A549 (cell line): ENCODE measurements around the gene SLC6A12. TPM values are rescaled to one million over a fixed set of nuclear protein-coding genes. Genes with fewer than 3 reads are reported as not detected.

Experiments
- ATAC-seq, 2 experiments: fragments of 200-7000 bp in 1 of 2; fragments of >200 bp in 1 of 2; cut with Nextera tagmentation in 1 of 2; cut with Tn5 transposase in 1 of 2; 3 replicates each; pipeline versions ENCODE4 v1.8.0 to v1.9.1; 2018 to 2020; ENCODE audit warnings: mild to moderate bottlenecking in 1 of 2, moderate library complexity in 1 of 2
- CTCF ChIA-PET: fragments of 300-600 bp; sonication (Branson Sonifier 250); formaldehyde crosslinking; extraction: SDS; loops from one replicate; lab custom pipeline; 2021; ENCODE audit warnings: antibody characterized with exemption, inconsistent platforms; lab: Yijun Ruan, JAX
- POLR2A ChIA-PET: fragments of 350-600 bp; formaldehyde crosslinking; extraction: SDS; loops from one replicate; lab custom pipeline; 2021; ENCODE audit warnings: antibody characterized with exemption, inconsistent platforms; lab: Yijun Ruan, JAX
- DNase-seq, 2 experiments: peaks; one replicate each; pipeline versions ENCODE4 v3.0.0 to v3.0.0-alpha.2; 2011 to 2016; ENCODE audit warnings: low read depth in 1 of 2, low spot score in 1 of 2
- FAIRE-seq: peaks from 2 replicates; lab custom pipeline; 2011; peaks lifted over from hg19 to GRCh38; lab: Jason Lieb, UNC
- H3K27ac ChIP-seq, 2 experiments: fragments of >200 bp; sonication (Bioruptor Twin); formaldehyde crosslinking; 3 replicates each; pipeline ENCODE4 v1.5.1; 2016 to 2017
- H3K4me1 ChIP-seq: fragments of >200 bp; sonication (Bioruptor Twin); formaldehyde crosslinking; 3 replicates; pipeline ENCODE4 v1.6.1; 2016
- H3K4me2 ChIP-seq: fragments of >200 bp; sonication (Bioruptor Twin); formaldehyde crosslinking; 3 replicates; pipeline ENCODE4 v1.6.1; 2016
- H3K4me3 ChIP-seq: fragments of >200 bp; sonication (Bioruptor Twin); formaldehyde crosslinking; 3 replicates; pipeline ENCODE4 v1.5.1; 2016
- H3K9me3 ChIP-seq: fragments of >200 bp; sonication (Bioruptor Twin); formaldehyde crosslinking; 3 replicates; pipeline ENCODE4 v1.6.1; 2016
- ATOH8 ChIP-seq: fragments of 250-450 bp; sonication (Bioruptor Pico); IDR thresholded peaks from 2 replicates; pipeline ENCODE4 v1.5.0; 2020; ENCODE audit warnings: low read depth, mild to moderate bottlenecking, moderate library complexity
- BCL3 ChIP-seq: fragments of >200 bp; sonication (Bioruptor Twin); formaldehyde crosslinking; IDR thresholded peaks from 3 replicates; pipeline ENCODE4 v1.6.1; 2016
- CBX2 ChIP-seq: fragments of 200-600 bp; sonication (generic); IDR thresholded peaks from 2 replicates; pipeline ENCODE4 v1.6.1; 2016; ENCODE audit warnings: low read depth, mild to moderate bottlenecking, borderline replicate concordance
- CBX8 ChIP-seq: fragments of 200-600 bp; sonication (generic); IDR thresholded peaks from 2 replicates; pipeline ENCODE4 v1.6.1; 2016
- CHD4 ChIP-seq: fragments of 200-600 bp; sonication (generic); IDR thresholded peaks from 2 replicates; pipeline ENCODE4 v1.6.1; 2016; ENCODE audit warnings: antibody characterized with exemption, mild to moderate bottlenecking, borderline replicate concordance
- EHMT2 ChIP-seq: fragments of 200-600 bp; sonication (generic); IDR thresholded peaks from 2 replicates; pipeline ENCODE4 v1.6.1; 2016; ENCODE audit warnings: antibody characterized with exemption, low read depth, mild to moderate bottlenecking, moderate library complexity
- EP300 ChIP-seq, 2 experiments: fragments of >200 bp; sonication (Bioruptor Twin); formaldehyde crosslinking; IDR thresholded peaks; 2 replicates in 1 of 2; 3 replicates in 1 of 2; pipeline ENCODE4 v1.6.1; 2016 to 2017
- GATA3 ChIP-seq: IDR thresholded peaks from 2 replicates; pipeline ENCODE4 v1.6.1; 2012; ENCODE audit warnings: borderline replicate concordance
- HDAC2 ChIP-seq: fragments of 200-600 bp; sonication (generic); IDR thresholded peaks from 2 replicates; pipeline ENCODE4 v1.6.1; 2016
- HEYL ChIP-seq: fragments of 250-450 bp; sonication (Bioruptor Pico); IDR thresholded peaks from 2 replicates; pipeline ENCODE4 v1.8.0; 2021; ENCODE audit warnings: mild to moderate bottlenecking, moderate library complexity
- HOXA7 ChIP-seq: fragments of 250-450 bp; sonication (Bioruptor Pico); IDR thresholded peaks from 2 replicates; pipeline ENCODE4 v1.5.0; 2020; ENCODE audit warnings: mild to moderate bottlenecking, moderate library complexity
- HOXB13 ChIP-seq: fragments of 250-450 bp; sonication (Bioruptor Pico); IDR thresholded peaks from 2 replicates; pipeline ENCODE4 v1.5.0; 2020; ENCODE audit warnings: low read depth, mild to moderate bottlenecking, moderate library complexity
- JUNB ChIP-seq: fragments of >200 bp; sonication (Bioruptor Twin); formaldehyde crosslinking; IDR thresholded peaks from 2 replicates; pipeline ENCODE4 v1.6.1; 2016
- KDM1A ChIP-seq: fragments of 200-600 bp; sonication (generic); IDR thresholded peaks from 2 replicates; pipeline ENCODE4 v1.6.1; 2016; ENCODE audit warnings: low read depth, mild to moderate bottlenecking
- KDM5A ChIP-seq: fragments of 200-600 bp; sonication (generic); IDR thresholded peaks from 2 replicates; pipeline ENCODE4 v1.6.1; 2016; ENCODE audit warnings: antibody characterized with exemption, mild to moderate bottlenecking
- MAZ ChIP-seq: fragments of 150-350 bp; IDR thresholded peaks from 2 replicates; pipeline ENCODE4 v1.6.1; 2014; ENCODE audit warnings: antibody characterized with exemption, low read depth, low read length, borderline replicate concordance
- NFE2L2 ChIP-seq: fragments of 150-350 bp; conservative IDR thresholded peaks from 2 replicates; pipeline ENCODE4 v1.6.1; 2014; ENCODE audit warnings: low read length
- NPAS2 ChIP-seq: fragments of 250-450 bp; sonication (Bioruptor Pico); IDR thresholded peaks from 2 replicates; pipeline ENCODE4 v1.8.0; 2022; ENCODE audit warnings: mild to moderate bottlenecking, moderate library complexity, borderline replicate concordance
- NR3C1 ChIP-seq: fragments of >200 bp; sonication (Bioruptor Twin); formaldehyde crosslinking; IDR thresholded peaks from 3 replicates; pipeline ENCODE4 v1.6.1; 2017
- PHF8 ChIP-seq: fragments of 200-600 bp; sonication (generic); IDR thresholded peaks from 2 replicates; pipeline ENCODE4 v1.6.1; 2016; ENCODE audit warnings: low read depth, mild to moderate bottlenecking, antibody characterized with exemption, moderate library complexity, borderline replicate concordance
- POLR2A ChIP-seq: IDR thresholded peaks from 2 replicates; pipeline ENCODE4 v1.6.1; 2012; ENCODE audit warnings: mild to moderate bottlenecking, low read length
- POLR2AphosphoS2 ChIP-seq: conservative IDR thresholded peaks from 2 replicates; pipeline ENCODE4 v1.6.1; 2012; ENCODE audit warnings: low read length, improper control_type of control experiment, inconsistent platforms
- RAD21 ChIP-seq, 2 experiments: fragments of >200 bp in 1 of 2; sonication (Bioruptor Twin) in 1 of 2; formaldehyde crosslinking in 1 of 2; IDR thresholded peaks in 1 of 2; conservative IDR thresholded peaks in 1 of 2; 2 replicates in 1 of 2; 3 replicates in 1 of 2; pipeline ENCODE4 v1.6.1; 2012 to 2018; ENCODE audit warnings: inconsistent platforms in 1 of 2
- RCOR1 ChIP-seq: fragments of 150-350 bp; IDR thresholded peaks from 2 replicates; pipeline ENCODE4 v1.6.1; 2014; ENCODE audit warnings: antibody characterized with exemption, low read length, low read depth
- RNF2 ChIP-seq: fragments of 200-600 bp; sonication (generic); IDR thresholded peaks from 2 replicates; pipeline ENCODE4 v1.6.1; 2016; ENCODE audit warnings: low read depth, mild to moderate bottlenecking, antibody characterized with exemption, moderate library complexity, borderline replicate concordance
- SMC3 ChIP-seq: fragments of >200 bp; sonication (Bioruptor Twin); formaldehyde crosslinking; IDR thresholded peaks from 3 replicates; pipeline ENCODE4 v1.6.1; 2018; ENCODE audit warnings: inconsistent platforms
- SREBF2 ChIP-seq: fragments of 450-650 bp; IDR thresholded peaks from 2 replicates; pipeline ENCODE4 v1.6.1; 2014; ENCODE audit warnings: mild to moderate bottlenecking, moderate library complexity
- TFCP2L1 ChIP-seq: fragments of 250-450 bp; sonication (Bioruptor Pico); IDR thresholded peaks from 2 replicates; pipeline ENCODE4 v1.5.0; 2021; ENCODE audit warnings: mild to moderate bottlenecking
- WGBS: methylation state at CpG from one replicate; pipeline ENCODE4 v1.1.6; 2017; ENCODE audit errors: missing lambda C conversion rate; 5-methylcytosine and 5-hydroxymethylcytosine counted together
- polyA plus RNA-seq, 4 experiments: library from polyadenylated mRNA; depleted of rRNA in 3 of 4; stranded (reverse); fragments of >200 nt; fragmentation: RNase III in 1 of 4; extraction: RNeasy Plus Mini Kit Qiagen cat#74134 plus additional on column Dnase treatment in 1 of 4; gene quantifications; 2 replicates in 3 of 4; 3 replicates in 1 of 4; pipeline ENCODE4 v1.2.3, GENCODE V29; 2011 to 2017
- TF ChIP-seq, protein P1 (sequence below): fragments of 200-600 bp; sonication (generic); IDR thresholded peaks from 2 replicates; pipeline ENCODE4 v1.6.1; 2016; ENCODE audit warnings: antibody characterized with exemption, mild to moderate bottlenecking, moderate library complexity

SLC6A12 gene
- polyA plus RNA-seq, 2 of the 4 experiments (the other 2 are of a cell fraction), result 0.78 to 4.4 TPM

DNA sequence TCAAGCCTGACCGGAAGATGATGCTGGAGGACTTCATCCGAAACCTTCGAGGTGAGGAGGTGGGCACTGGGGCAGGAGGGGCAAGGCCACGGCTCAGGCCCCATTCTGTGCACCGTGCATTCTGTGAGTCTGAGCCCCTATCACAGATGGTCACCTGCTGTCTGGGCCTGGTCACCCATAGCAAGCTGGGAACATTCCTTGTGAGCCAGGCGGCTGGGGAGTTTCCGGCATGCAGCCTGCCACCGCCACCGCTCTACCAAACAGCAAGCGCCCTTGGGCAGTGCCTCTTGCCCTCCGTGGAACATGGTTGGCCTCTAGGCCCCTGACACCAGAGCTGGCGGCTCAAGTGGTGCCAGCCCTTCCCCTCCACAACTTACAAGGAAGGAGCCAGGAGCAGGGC is 56.3 kb downstream of the SLC6A12 start (continued):
- TF ChIP-seq, protein P1, sequence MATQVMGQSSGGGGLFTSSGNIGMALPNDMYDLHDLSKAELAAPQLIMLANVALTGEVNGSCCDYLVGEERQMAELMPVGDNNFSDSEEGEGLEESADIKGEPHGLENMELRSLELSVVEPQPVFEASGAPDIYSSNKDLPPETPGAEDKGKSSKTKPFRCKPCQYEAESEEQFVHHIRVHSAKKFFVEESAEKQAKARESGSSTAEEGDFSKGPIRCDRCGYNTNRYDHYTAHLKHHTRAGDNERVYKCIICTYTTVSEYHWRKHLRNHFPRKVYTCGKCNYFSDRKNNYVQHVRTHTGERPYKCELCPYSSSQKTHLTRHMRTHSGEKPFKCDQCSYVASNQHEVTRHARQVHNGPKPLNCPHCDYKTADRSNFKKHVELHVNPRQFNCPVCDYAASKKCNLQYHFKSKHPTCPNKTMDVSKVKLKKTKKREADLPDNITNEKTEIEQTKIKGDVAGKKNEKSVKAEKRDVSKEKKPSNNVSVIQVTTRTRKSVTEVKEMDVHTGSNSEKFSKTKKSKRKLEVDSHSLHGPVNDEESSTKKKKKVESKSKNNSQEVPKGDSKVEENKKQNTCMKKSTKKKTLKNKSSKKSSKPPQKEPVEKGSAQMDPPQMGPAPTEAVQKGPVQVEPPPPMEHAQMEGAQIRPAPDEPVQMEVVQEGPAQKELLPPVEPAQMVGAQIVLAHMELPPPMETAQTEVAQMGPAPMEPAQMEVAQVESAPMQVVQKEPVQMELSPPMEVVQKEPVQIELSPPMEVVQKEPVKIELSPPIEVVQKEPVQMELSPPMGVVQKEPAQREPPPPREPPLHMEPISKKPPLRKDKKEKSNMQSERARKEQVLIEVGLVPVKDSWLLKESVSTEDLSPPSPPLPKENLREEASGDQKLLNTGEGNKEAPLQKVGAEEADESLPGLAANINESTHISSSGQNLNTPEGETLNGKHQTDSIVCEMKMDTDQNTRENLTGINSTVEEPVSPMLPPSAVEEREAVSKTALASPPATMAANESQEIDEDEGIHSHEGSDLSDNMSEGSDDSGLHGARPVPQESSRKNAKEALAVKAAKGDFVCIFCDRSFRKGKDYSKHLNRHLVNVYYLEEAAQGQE, result no peak
- TF ChIP-seq ATOH8 (CRISPR knock-in tag) (no peak), CBX2 (no peak), RCOR1 (no peak)

- no peak overlapping the region for H3K4me2 ChIP-seq
- no peak for TF ChIP-seq NFE2L2
- no peak for TF ChIP-seq SMC3
- no peak for TF ChIP-seq TFCP2L1 (CRISPR knock-in tag)
- TF ChIP-seq BCL3, result no peak
- TF ChIP-seq RNF2, result no peak
- TF ChIP-seq NR3C1, result no peak
- no peak for TF ChIP-seq POLR2AphosphoS2
- TF ChIP-seq CBX8, result no peak
- no peak for TF ChIP-seq MAZ
- no peak for TF ChIP-seq SREBF2
- no peak for TF ChIP-seq KDM5A
- no peak for TF ChIP-seq GATA3
- no peak for TF ChIP-seq CHD4
- TF ChIP-seq, all 56 proteins: peak for 0
- POLR2A ChIA-PET, result no interaction called here
- DNase-seq (no peak), FAIRE-seq (no peak), ATAC-seq (no peak)
- Histone ChIP-seq H3K4me3 (no peak overlapping the region), H3K4me1 (no peaks in the 10 kb centered on the region), H3K9me3 (no peaks in the 10 kb centered on the region), H3K27ac (no peak overlapping the region)
- CTCF ChIA-PET, result interaction anchor here (1.2 to 3.4 kb wide), 3 partner anchors 8 to 32 kb away, joined by 3 to 13 read pairs (median 3); no protein-coding TSS in a partner anchor
- 49% methylated on average over 13 of the region's 13 CpGs for WGBS
Observed at GRCh38 chr12:156945-157344, 57.0 kb downstream of the SLC6A12 start.

- DNase-seq (no peak), FAIRE-seq (no peak), ATAC-seq (no peak)
- 48% methylated on average over 4 of the region's 8 CpGs for whole genome bisulfite sequencing
- ChIA-PET POLR2A (no interaction called here), CTCF (interaction anchor here (0.8 kb wide), 1 partner anchor 12 kb away, joined by 3 read pairs; no protein-coding TSS in a partner anchor)
- Histone ChIP-seq H3K27ac (no peak overlapping the region), H3K4me2 (no peak overlapping the region), H3K4me1 (no peaks in the 10 kb centered on the region), H3K9me3 (no peaks in the 10 kb centered on the region), H3K4me3 (no peak overlapping the region)
- no peak for TF ChIP-seq HOXB13
- TF ChIP-seq HDAC2, result no peak
- TF ChIP-seq PHF8, result no peak
- TF ChIP-seq SREBF2, result no peak
- TF ChIP-seq EP300 (IDR thresholded peaks at IDR 0.05), result no peak
- TF ChIP-seq, protein P1, result no peak
- no peak for TF ChIP-seq JUNB
- no peak for TF ChIP-seq EHMT2
- TF ChIP-seq HOXA7 (CRISPR knock-in tag), result no peak
- TF ChIP-seq CBX8, result no peak
- no peak for TF ChIP-seq RCOR1
- TF ChIP-seq NPAS2 (CRISPR knock-in tag), result no peak
- TF ChIP-seq RAD21 (conservative IDR thresholded peaks at IDR 0.05 in 1 of 2, IDR thresholded peaks at IDR 0.05 in 1 of 2), result no peak
- TF ChIP-seq MAZ, result no peak
- no peak for TF ChIP-seq KDM1A
- no peak for TF ChIP-seq POLR2A
- TF ChIP-seq NFE2L2, result no peak
- no peak for TF ChIP-seq HEYL (CRISPR knock-in tag)
Observed at GRCh38 chr12:155646-156045, 58.3 kb downstream of the SLC6A12 start.
